Measurements from ENCODE around the gene HMOX2. TPM values are rescaled to one million over a fixed set of nuclear protein-coding genes. Genes with fewer than 3 reads are reported as not detected.
A peak's percentile ranks its signal among the peaks of the same experiment; 100 is the strongest.

The HMOX2 gene
- total and polyA plus RNA-seq, 2 donors from 2014 or later, result 56.4 to 116 TPM

DNA sequence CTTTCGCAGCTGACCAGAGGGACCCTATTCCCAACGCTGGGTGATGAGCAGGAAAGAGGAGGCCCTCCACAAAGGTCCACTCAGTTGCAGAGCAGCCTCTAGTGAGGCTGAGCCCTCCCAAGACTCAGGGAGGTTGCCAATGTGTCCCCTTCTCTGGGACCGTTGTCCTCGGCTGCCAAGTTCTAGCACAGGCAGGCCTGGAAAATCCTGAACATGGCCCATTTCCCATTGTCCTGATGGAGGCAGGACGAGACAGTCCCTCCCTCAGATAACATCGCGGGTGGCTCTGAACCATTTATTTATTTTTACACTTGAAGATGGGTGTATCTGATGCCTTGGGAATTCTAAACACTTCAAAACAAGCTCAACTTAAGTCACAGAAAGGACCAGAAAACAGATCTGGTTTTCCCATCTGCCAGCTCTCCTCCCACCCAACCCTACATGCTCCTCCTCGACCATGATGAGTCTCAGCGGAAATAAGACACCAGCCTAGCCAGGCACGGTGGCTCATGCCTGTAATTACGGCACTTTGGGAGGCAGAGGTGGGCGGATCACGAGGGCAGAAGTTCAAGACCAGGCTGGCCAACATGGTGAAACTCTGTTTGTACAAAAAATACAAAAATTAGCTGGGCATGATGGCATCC lies 49.6 kb downstream of the HMOX2 start:
- FAIRE-seq, result no peak
- Histone ChIP-seq H3K4me1 (ENCODE audit: control insufficient read depth in 2 of 3, insufficient read depth in 2 of 3, low read depth in 1 of 3, low read length in 3 of 3) (peaks cover 0 to 19% (median 16%) of the 10 kb centered on the region in 3 donors), H3K36me3 (ENCODE audit: control insufficient read depth in 2 of 3, insufficient read depth in 3 of 3, low read length in 3 of 3) (peaks cover 0 to 2% (median 0%) of the 10 kb centered on the region in 3 donors), H3K27me3 (ENCODE audit: control insufficient read depth, insufficient read depth, low read length) (no peaks in the 10 kb centered on the region), H3K27ac (ENCODE audit: low read depth in 2 of 2, low read length in 2 of 2) (no peak overlapping the region), H3K9me3 (ENCODE audit: control insufficient read depth in 2 of 3, insufficient read depth in 1 of 3, low read length in 3 of 3) (no peaks in the 10 kb centered on the region), H3K9ac (ENCODE audit: low read length in 3 of 3) (no peak overlapping the region), H3K4me3 (ENCODE audit: low read length in 3 of 3) (no peak overlapping the region)
- intact Hi-C loops (cut with DNase I), result no loop called here
- TF ChIP-seq, protein P1, sequence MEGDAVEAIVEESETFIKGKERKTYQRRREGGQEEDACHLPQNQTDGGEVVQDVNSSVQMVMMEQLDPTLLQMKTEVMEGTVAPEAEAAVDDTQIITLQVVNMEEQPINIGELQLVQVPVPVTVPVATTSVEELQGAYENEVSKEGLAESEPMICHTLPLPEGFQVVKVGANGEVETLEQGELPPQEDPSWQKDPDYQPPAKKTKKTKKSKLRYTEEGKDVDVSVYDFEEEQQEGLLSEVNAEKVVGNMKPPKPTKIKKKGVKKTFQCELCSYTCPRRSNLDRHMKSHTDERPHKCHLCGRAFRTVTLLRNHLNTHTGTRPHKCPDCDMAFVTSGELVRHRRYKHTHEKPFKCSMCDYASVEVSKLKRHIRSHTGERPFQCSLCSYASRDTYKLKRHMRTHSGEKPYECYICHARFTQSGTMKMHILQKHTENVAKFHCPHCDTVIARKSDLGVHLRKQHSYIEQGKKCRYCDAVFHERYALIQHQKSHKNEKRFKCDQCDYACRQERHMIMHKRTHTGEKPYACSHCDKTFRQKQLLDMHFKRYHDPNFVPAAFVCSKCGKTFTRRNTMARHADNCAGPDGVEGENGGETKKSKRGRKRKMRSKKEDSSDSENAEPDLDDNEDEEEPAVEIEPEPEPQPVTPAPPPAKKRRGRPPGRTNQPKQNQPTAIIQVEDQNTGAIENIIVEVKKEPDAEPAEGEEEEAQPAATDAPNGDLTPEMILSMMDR (IDR thresholded peaks at IDR 0.05; ENCODE audit: borderline replicate concordance, extremely low read depth, insufficient read depth), result no peak
- DNase-seq, result no peak

DNA sequence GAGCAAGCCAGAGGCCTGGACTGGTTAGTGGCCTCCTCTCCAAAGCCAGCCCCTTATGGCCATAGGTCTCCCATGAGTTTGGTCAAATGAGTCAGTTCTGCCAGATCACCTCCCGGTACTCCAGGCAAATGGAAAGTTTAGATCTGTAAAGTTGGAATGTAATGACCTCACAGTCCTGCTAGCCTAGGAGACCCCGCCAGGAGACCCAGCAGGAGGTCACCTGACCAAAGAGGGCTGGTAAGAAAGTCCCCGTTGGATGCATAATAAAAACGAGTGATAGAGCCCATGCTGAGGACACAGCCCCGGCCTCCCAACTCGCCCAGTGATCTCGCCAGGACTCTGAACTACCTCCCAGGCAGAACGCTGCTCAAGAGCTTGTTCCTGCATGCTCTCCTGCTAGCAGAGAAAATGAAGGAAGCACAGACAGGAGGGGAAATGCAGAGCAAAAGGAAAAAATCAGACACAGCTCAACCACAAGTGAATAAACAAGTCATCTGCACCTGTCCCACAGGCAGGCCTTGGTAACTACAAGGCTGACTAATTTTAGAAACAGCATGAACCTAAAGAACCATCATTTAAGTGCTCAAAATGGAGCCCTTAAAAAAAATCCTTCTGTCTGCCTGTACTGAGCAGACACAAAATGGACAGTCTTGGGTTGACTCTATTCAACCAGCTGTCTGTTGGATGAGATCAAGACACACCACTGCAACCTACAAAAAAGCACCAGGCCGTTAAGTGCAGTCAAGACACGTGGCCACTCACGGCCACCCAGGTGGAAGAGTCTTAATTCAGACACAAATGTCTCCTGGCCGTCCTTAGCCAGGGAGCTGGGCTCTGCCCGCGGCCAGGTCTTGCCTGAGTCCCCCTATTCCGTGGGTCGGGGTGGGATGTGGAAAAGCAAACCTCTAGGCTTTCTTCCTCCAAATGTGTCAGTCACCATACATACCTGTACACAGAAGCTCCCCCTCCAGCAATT lies 53.2 kb downstream of the HMOX2 start:
- DNase-seq (peak in 3 of 5 donors; percentile 19 to 46 (median 27)), FAIRE-seq (no peak)
- H3K36me3 ChIP-seq (ENCODE audit: control insufficient read depth in 2 of 3, insufficient read depth in 3 of 3, low read length in 3 of 3), result no peaks in the 10 kb centered on the region
- H3K27ac ChIP-seq (ENCODE audit: low read depth in 2 of 2, low read length in 2 of 2), result peak overlapping the region; percentile 34 to 45
- H3K4me1 ChIP-seq (ENCODE audit: control insufficient read depth in 2 of 3, insufficient read depth in 2 of 3, low read depth in 1 of 3, low read length in 3 of 3), result peaks cover 0 to 19% (median 19%) of the 10 kb centered on the region in 3 donors
- intact Hi-C loops (cut with DNase I), result no loop called here
- peak overlapping the region in 1 of 3 donors; percentile 29 for H3K9ac ChIP-seq (ENCODE audit: low read length in 3 of 3)
- no peaks in the 10 kb centered on the region for H3K9me3 ChIP-seq (ENCODE audit: control insufficient read depth in 2 of 3, insufficient read depth in 1 of 3, low read length in 3 of 3)
- TF ChIP-seq, protein P1 (IDR thresholded peaks at IDR 0.05; ENCODE audit: borderline replicate concordance, extremely low read depth, insufficient read depth), result no peak
- no peak overlapping the region for H3K4me3 ChIP-seq (ENCODE audit: low read length in 3 of 3)
- no peaks in the 10 kb centered on the region for H3K27me3 ChIP-seq (ENCODE audit: control insufficient read depth, insufficient read depth, low read length)

DNA sequence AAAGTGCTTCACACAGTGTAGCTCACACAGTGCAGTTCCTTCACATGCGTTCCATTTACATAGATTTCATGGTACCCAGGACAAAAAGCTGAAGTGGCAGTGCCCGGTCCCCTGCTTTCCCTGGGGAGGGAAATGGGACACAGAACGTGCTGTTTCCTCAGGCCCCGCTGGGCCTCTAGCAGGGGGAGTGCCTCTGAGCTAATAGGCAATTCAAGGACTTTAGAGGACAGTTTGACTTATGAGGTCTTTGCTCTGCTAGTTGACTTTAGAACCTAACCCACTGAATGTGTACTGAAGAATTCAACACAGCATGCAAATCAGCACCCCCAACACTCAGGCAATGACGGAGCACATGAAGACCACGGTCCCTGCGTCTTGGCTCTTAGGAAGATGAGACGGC lies 55.6 kb downstream of the HMOX2 start:
- no peaks in the 10 kb centered on the region for H3K36me3 ChIP-seq (ENCODE audit: control insufficient read depth in 2 of 3, insufficient read depth in 3 of 3, low read length in 3 of 3)
- no peak overlapping the region for H3K27ac ChIP-seq (ENCODE audit: low read depth in 2 of 2, low read length in 2 of 2)
- H3K4me3 ChIP-seq (ENCODE audit: low read length in 3 of 3), result no peak overlapping the region
- intact Hi-C loops (cut with DNase I), result no loop called here
- peak in 3 of 5 donors; percentile 42 to 74 (median 65) for DNase-seq
- no peak for FAIRE-seq
- H3K9me3 ChIP-seq (ENCODE audit: control insufficient read depth in 2 of 3, insufficient read depth in 1 of 3, low read length in 3 of 3), result no peaks in the 10 kb centered on the region
- H3K4me1 ChIP-seq (ENCODE audit: control insufficient read depth in 2 of 3, insufficient read depth in 2 of 3, low read depth in 1 of 3, low read length in 3 of 3), result peaks cover 0 to 12% (median 9%) of the 10 kb centered on the region in 3 donors
- no peaks in the 10 kb centered on the region for H3K27me3 ChIP-seq (ENCODE audit: control insufficient read depth, insufficient read depth, low read length)
- TF ChIP-seq, protein P1 (IDR thresholded peaks at IDR 0.05; ENCODE audit: borderline replicate concordance, extremely low read depth, insufficient read depth), result no peak
- no peak overlapping the region for H3K9ac ChIP-seq (ENCODE audit: low read length in 3 of 3)

Data from kidney (tissue), 14 donors.